IPS-20b (cell line): ENCODE results near the gene ZNF593.

Experiments used
- H3K27ac ChIP-seq: one replicate; pipeline ENCODE4 v1.5.1; 2013; ENCODE audit warnings: low read length
- H3K27me3 ChIP-seq: 2 replicates; pipeline ENCODE4 v1.6.1; 2013; ENCODE audit warnings: mild to moderate bottlenecking, low read length, inconsistent platforms; ENCODE audit not compliant: insufficient read depth
- H3K36me3 ChIP-seq: 2 replicates; pipeline ENCODE4 v1.6.1; 2013; ENCODE audit warnings: low read depth, mild to moderate bottlenecking, inconsistent platforms, low read length, moderate library complexity; ENCODE audit not compliant: insufficient read depth
- H3K4me1 ChIP-seq: 2 replicates; pipeline ENCODE4 v1.6.1; 2013; ENCODE audit warnings: mild to moderate bottlenecking, control low read depth, inconsistent platforms, low read length, moderate library complexity; ENCODE audit not compliant: insufficient read depth
- H3K4me3 ChIP-seq: 2 replicates; pipeline ENCODE4 v1.5.1; 2013; ENCODE audit warnings: mild to moderate bottlenecking, low read length, inconsistent platforms
- H3K9ac ChIP-seq: 2 replicates; pipeline ENCODE4 v1.6.1; 2013; ENCODE audit warnings: low read depth, mild to moderate bottlenecking, inconsistent platforms, low read length, moderate library complexity
- H3K9me3 ChIP-seq: 2 replicates; pipeline ENCODE4 v1.6.1; 2013; ENCODE audit warnings: mild to moderate bottlenecking, low read depth, low read length, inconsistent platforms; ENCODE audit not compliant: insufficient read depth

Gene ZNF593

DNA sequence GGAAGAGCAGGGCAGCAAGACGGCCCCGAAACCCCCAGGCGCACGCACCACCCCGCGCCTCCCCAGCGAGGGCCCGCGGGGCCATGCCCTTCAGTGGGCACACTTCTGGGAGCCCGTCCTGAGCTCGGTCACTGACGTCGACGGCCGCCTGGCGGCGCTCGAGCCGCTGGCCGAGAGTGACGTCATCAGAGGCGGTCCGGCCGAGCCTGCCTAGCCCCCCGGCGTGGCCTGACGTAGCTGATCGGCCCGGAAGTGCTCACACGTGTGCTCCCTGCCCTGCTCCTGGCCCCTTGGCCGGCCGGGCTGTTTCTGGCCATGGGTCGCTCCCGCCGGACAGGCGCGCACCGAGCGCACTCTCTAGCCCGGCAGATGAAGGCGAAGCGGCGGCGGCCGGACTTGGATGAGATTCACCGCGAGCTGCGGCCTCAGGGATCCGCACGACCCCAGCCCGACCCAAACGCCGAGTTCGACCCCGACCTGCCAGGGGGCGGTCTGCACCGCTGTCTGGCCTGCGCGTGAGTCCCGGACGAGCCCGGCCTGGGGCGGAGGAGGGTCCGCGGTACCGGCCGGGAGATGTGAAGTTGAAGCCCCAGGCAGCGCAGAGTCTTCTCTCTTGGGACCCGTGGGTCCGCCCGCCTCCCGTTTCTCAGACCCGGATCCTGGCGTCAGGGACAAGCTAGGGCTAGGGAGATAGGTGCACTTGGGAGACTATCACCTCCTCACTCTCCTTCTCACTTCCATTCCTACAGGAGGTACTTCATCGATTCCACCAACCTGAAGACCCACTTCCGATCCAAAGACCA is at the start of gene ZNF593:
ZNF593 (plus strand) TSS at position 240 of the 803 bp plus-strand sequence; CDS start at position 316, 76 bp downstream.
- Histone ChIP-seq H3K9me3 (no peaks in the 10 kb centered on the region), H3K27ac (peak within 1 kb of the TSS; percentile 22), H3K36me3 (peaks cover 6% of the 10 kb centered on the region; the same call in 1 of the 2 replicates), H3K27me3 (peaks cover 36% of the 10 kb centered on the region), H3K4me3 (peak within 1 kb of the TSS; percentile 75), H3K9ac (peak within 1 kb of the TSS; percentile 80; the same call in 1 of the 2 replicates), H3K4me1 (peaks cover 23% of the 10 kb centered on the region)

DNA sequence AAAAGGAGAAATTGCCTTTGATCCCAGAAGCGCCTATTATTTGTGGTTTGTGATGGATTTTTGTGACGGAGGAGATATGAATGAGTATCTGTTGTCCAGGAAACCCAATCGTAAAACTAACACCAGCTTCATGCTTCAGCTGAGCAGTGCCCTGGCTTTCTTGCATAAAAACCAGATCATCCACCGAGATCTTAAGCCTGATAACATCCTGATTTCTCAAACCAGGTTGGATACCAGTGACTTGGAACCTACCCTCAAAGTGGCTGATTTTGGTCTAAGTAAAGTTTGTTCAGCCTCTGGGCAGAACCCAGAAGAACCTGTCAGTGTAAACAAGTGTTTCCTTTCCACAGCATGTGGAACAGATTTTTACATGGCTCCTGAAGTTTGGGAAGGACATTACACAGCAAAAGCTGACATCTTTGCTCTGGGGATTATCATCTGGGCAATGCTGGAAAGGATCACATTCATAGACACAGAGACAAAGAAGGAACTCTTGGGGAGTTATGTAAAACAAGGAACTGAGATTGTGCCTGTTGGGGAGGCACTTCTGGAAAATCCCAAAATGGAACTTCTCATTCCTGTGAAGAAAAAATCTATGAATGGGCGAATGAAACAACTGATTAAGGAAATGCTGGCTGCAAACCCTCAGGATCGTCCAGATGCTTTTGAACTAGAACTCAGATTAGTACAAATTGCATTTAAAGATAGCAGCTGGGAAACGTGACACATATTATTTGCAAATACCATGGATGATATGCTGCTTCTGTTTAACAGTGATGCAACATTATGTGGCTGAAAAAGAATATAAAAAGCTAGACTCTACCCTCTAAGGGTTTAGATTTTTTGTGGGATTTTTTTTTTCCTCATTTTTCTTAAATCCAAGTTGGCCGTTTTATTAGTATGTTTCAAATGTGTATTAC is 47.6 kb upstream of the ZNF593 start:
- H3K4me1 ChIP-seq = peaks cover 5% of the 10 kb centered on the region; the same call in 1 of the 2 replicates
- H3K4me3 ChIP-seq = no peak overlapping the region
- H3K27me3 ChIP-seq = no peaks in the 10 kb centered on the region
- H3K9me3 ChIP-seq = no peaks in the 10 kb centered on the region
- no peak overlapping the region for H3K9ac ChIP-seq
- H3K27ac ChIP-seq = no peak overlapping the region
- H3K36me3 ChIP-seq = peaks cover 20% of the 10 kb centered on the region

DNA sequence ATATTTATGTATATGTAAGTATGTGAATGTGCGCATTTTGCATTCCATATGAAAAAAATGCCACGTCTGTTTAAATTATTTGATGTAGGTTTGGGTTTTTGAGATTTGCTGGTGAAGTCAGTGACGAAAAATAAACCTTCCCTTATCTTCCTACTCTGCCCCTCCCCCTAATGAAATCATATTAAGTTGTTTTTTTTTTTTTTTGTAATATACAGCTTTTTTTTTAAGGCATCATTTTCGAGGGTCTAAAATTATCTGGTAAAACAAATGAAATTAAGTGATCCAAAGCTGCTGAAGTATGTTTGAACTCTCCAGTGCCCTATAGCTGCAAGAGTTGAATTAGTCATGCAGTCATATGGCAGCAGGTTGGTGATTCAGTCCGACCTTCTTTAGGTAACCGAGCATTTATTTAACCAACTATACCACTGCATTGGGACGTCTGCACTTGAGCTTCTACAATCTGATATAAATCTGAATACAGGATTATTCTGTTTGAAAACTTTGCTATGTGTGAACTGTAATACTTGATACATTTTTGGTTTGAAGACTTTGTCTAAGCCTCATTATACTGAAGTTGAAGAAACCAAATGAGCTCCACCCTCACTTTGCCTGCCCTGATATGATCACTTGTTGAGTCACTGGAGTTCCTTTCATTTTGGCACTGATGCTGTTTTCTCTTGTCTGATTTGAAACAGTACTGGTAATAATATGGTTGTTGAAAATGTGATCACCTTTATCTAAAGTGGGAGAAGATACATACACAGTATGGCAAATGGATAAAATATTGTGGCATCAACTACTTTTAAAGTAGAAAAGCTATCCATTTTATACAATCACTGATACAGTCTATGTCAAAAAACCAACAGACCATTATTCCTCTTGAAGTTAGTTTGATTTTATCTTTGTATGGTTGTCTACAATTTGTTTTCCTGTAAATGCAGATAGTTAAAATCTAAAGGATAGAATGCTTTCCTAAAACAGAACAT is 46.4 kb upstream of the ZNF593 start:
- Histone ChIP-seq H3K27me3 (no peaks in the 10 kb centered on the region), H3K27ac (no peak overlapping the region), H3K4me3 (no peak overlapping the region), H3K9me3 (no peaks in the 10 kb centered on the region), H3K4me1 (peaks cover 5% of the 10 kb centered on the region; the same call in 1 of the 2 replicates), H3K9ac (no peak overlapping the region), H3K36me3 (peaks cover 20% of the 10 kb centered on the region)

DNA sequence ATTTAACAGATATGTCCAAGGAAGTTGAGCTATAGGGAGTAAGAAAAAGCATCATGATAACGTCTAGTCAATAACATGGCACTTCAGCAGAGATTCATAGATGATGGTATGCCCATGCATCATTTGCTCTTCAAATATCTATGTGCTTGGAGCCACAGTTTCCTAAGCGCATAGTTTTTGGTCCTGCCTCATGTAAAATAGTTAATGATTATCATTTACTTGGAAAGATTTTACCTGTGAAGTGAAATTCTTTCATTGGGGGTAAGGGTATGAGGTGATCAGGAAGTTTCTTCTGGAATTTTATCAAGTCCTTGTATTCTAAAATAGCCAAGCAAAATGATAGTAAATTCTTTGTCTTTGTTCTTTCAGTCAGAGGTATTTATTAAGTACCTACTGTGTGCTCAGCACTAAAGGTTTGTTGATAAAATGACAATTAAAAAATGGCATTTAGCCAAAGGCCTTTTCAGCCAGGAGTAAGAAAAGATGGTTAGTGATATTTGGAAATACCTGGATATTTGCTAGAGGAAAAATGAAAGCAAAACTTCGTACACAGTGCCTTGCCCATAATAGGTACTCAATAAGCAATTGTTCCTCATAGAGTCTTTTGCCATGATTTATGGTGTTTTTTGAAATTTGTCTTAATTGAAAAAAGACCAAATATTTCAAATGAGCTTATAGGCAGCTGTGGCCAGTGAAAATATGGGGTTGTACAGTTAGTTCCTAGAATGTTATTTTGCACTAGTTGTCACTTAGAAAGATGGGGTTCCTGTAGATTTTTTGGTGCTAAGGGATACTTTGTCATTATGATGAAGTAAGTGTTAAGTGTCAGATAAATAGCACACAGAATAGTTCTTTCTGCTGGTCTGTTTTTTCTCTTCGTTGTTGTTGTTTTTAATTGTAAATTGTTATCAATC is 45.0 kb upstream of the ZNF593 start:
- H3K9me3 ChIP-seq = no peaks in the 10 kb centered on the region
- peaks cover 5% of the 10 kb centered on the region; the same call in 1 of the 2 replicates for H3K4me1 ChIP-seq
- H3K9ac ChIP-seq = no peak overlapping the region
- peaks cover 12% of the 10 kb centered on the region; the same call in 1 of the 2 replicates for H3K36me3 ChIP-seq
- no peak overlapping the region for H3K27ac ChIP-seq
- H3K4me3 ChIP-seq = no peak overlapping the region
- no peaks in the 10 kb centered on the region for H3K27me3 ChIP-seq

DNA sequence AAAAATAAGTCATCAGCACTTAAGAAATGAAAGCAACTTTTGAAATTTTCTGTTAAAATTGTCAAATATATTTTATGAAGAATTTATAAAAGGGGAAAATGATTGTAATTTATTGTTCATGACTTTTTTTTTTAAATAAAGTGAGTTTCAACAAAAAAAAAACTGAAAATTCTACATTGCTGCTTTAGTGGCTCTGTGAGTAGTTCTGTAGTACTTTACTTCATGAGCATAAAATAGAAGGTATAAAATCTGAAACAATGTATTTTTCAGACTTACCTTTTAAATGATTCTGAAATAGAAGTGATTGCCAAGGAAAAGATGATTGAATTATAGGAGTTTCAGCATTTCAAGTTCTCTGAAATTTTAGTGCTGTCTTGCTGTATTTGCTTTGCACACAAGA is 44.3 kb upstream of the ZNF593 start:
- H3K4me1 ChIP-seq = peaks cover 5% of the 10 kb centered on the region; the same call in 1 of the 2 replicates
- peaks cover 12% of the 10 kb centered on the region; the same call in 1 of the 2 replicates for H3K36me3 ChIP-seq
- H3K9ac ChIP-seq = no peak overlapping the region
- H3K27me3 ChIP-seq = no peaks in the 10 kb centered on the region
- no peak overlapping the region for H3K4me3 ChIP-seq
- no peak overlapping the region for H3K27ac ChIP-seq
- H3K9me3 ChIP-seq = no peaks in the 10 kb centered on the region

DNA sequence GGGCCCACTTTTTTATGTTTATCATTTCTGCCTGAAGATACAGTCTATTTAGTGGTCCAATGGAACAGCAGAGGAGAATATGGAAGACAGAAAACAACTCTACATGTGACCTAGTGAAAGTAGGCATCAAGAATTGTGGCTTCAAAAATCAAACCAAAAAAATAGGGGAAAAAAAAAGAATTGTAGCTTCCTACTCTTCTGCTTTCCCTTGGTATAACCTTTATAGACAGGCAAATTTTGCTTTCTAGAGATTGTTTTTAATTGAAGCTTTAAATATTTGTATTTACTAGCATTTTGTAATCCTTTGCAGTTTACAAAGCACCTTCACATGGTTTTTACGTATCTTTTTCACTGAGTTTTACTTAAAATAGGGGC is 43.8 kb upstream of the ZNF593 start:
- peaks cover 5% of the 10 kb centered on the region; the same call in 1 of the 2 replicates for H3K4me1 ChIP-seq
- H3K27ac ChIP-seq = no peak overlapping the region
- no peaks in the 10 kb centered on the region for H3K9me3 ChIP-seq
- no peaks in the 10 kb centered on the region for H3K27me3 ChIP-seq
- H3K4me3 ChIP-seq = no peak overlapping the region
- H3K36me3 ChIP-seq = peaks cover 12% of the 10 kb centered on the region; the same call in 1 of the 2 replicates
- H3K9ac ChIP-seq = no peak overlapping the region

DNA sequence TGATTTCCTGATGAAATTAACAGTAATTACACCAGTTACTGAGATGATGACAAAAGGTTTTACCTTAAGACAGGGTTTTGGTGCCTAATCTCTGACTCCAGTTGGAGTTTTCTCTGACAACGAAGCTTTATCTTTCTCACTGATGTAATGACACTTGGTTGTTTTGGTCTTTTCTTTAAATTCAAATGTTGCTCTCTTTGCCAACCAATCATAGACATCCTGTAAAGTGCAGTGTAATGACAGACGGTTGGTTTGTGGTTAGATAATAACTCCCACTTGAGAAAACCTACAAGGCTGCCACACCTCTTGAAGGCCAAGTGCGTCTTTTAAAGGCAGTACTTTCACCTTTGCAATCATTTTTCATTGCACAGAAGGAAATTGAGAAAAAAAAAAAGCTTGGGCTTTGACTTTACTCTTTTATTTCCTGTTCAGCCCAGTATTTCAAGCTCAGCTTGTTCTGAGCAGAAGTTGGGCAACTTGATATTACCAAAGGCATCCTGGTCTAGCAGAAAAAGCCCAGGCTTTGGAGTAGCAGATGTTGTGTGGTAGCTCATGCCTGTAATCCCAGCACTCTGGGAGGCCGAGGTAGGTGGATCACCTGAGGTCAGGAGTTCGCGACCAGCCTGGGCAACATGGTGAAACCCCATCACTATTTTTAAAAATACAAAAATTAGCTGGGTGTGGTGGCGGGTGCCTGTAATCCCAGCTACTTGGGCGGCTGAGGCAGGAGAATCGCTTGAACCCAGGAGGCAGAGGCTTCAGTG is 43.2 kb upstream of the ZNF593 start:
- no peaks in the 10 kb centered on the region for H3K9me3 ChIP-seq
- H3K4me1 ChIP-seq = peaks cover 5% of the 10 kb centered on the region; the same call in 1 of the 2 replicates
- no peak overlapping the region for H3K27ac ChIP-seq
- H3K4me3 ChIP-seq = no peak overlapping the region
- no peaks in the 10 kb centered on the region for H3K27me3 ChIP-seq
- no peak overlapping the region for H3K9ac ChIP-seq
- H3K36me3 ChIP-seq = peaks cover 12% of the 10 kb centered on the region; the same call in 1 of the 2 replicates

DNA sequence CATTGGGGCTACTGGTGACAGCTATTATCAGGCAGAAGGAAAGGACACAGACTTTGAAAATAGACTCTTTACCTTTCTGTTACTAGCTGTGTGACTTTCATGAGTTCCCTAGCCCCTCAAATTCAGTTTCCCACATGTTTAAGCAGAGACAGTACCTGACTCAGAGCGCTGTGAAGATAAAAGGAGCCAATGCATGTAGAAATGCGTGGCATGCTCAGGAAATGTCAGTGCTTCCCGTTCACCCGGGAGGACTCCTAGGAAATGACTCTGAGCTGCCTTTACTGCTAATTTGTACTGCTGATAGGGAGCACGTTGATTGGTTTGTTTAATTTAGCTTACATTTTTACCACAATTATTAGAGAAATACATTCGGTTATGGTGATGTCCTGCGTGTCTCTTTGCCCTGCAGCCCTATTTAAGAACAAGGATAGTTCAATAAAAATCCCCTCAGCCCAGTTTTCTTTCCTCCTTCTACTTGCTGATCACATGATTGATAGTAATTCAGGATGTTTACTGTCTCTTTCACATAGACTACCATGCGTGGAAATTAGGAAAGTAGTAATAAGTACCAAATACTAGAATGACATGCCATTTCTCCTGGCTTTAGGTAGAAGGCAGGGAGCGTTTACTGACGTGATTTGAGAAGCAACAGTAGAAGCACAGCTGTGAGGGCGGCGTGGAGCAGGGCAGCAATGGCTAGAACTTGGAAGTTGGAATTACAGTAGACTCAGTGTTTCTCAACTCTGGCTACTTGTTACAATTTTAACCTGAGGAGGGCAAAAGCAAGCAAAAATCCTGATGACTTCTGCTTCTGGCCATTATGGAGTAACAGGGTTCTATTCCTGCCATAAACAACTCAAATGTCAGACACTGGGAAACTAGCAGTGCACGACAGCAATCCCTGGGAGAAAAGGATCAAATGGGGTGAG is 42.2 kb upstream of the ZNF593 start:
- Histone ChIP-seq H3K4me3 (no peak overlapping the region), H3K9me3 (no peaks in the 10 kb centered on the region), H3K4me1 (peaks cover 5% of the 10 kb centered on the region; the same call in 1 of the 2 replicates), H3K27ac (no peak overlapping the region), H3K9ac (no peak overlapping the region), H3K27me3 (no peaks in the 10 kb centered on the region), H3K36me3 (peaks cover 4% of the 10 kb centered on the region; the same call in 1 of the 2 replicates)

DNA sequence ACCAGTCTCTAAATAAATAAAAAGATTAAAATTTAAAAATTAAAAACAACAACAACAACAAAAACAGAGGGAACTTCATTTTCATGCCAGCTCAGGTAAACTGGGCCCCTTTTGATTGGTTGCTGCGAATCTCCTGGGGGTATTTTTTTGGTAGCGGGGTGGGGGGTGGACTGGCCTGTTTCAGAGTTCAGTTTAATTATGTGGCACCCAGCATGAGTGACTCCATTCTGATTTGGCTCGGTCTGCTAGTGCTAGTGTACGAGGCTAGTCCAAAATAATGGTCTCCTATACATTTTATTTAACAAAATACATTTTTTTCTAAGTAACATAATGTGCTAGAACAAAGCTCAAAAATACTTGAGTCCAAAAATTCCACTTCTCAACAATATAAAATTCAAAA is 39.9 kb upstream of the ZNF593 start:
- no peaks in the 10 kb centered on the region for H3K9me3 ChIP-seq
- H3K4me3 ChIP-seq = no peak overlapping the region
- peaks cover 5% of the 10 kb centered on the region; the same call in 1 of the 2 replicates for H3K4me1 ChIP-seq
- H3K9ac ChIP-seq = no peak overlapping the region
- H3K36me3 ChIP-seq = no peaks in the 10 kb centered on the region
- no peaks in the 10 kb centered on the region for H3K27me3 ChIP-seq
- no peak overlapping the region for H3K27ac ChIP-seq
